ENCODE measurements around the gene TMEM256. TPM values are rescaled to one million over a fixed set of nuclear protein-coding genes. Genes with fewer than 3 reads are reported as not detected.
A peak's percentile ranks its signal among the peaks of the same experiment; 100 is the strongest.

Gene TMEM256
- 76.2 TPM for total RNA-seq
- 113 TPM for polyA plus RNA-seq

DNA sequence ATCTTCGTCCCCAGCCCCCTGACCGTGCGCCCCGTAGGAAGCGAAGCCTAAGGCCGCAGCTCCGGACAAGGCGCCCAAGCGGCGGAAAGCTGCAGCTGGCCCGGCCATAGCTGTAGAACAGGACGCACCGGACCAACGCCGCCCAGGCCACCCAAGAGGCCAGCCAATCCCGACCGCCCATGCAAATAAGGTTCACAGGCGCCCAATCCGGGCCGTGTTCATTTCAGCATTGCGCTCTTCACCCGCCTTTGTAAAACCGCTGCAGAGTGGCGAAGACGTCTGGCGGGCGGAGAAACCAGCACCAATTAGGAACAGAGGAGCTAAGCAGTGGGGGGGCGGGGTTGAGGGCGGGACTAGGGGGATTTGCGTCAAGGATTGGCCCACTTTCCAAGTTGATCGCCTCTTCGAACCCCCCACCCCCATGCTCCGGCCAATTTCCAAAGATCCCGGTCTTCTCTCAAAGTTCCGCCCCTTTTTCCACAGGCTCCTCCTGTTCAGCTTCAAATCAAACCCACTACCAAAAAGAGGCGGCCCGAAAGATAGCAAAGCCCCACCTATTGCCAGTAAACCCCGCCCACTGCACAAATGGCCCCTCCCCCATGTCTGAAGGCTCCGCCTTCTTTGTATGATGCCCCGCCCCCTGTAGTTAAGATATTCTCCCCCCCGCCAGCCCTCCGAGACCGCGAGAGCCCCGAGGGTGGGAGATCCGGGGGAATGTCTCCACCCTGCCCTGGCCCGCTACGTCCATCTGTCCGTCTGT lies at the start of gene TMEM256:
TMEM256 (minus strand) TSS at position 121 of the 760 bp plus-strand sequence; CDS start at position 108, 13 bp downstream.
- DNase-seq (ENCODE audit: extremely low spot score), result peak; percentile 99
- under 1% methylated on average over 49 of the region's 49 CpGs for WGBS
- H3K4me1 ChIP-seq (ENCODE audit: insufficient read depth), result no peaks in the 10 kb centered on the region
- H3K36me3 ChIP-seq (ENCODE audit: insufficient read depth), result no peaks in the 10 kb centered on the region
- peak within 1 kb of the TSS; percentile 73 for H3K27ac ChIP-seq (ENCODE audit: low read depth)
- H3K4me3 ChIP-seq (ENCODE audit: low read depth, low read length), result peak within 1 kb of the TSS; percentile 56

GRCh38 chr17:7448461-7448860 lies 44.6 kb upstream of the TMEM256 start:
- WGBS, result 89% methylated on average over 7 of the region's 7 CpGs

GRCh38 chr17:7445619-7445968 lies 41.7 kb upstream of the TMEM256 start:
- Histone ChIP-seq H3K4me3 (ENCODE audit: low read depth, low read length) (no peak overlapping the region), H3K27ac (ENCODE audit: low read depth) (no peak overlapping the region)
- 10% methylated on average over 16 of the region's 16 CpGs for WGBS

More at GRCh38 chr17:7448461-7448860, 44.6 kb upstream of the TMEM256 start:
- no peaks in the 10 kb centered on the region for H3K4me1 ChIP-seq (ENCODE audit: insufficient read depth)
- DNase-seq (ENCODE audit: extremely low spot score), result no peak
- H3K36me3 ChIP-seq (ENCODE audit: insufficient read depth), result no peaks in the 10 kb centered on the region
- no peak overlapping the region for H3K27ac ChIP-seq (ENCODE audit: low read depth)
- H3K4me3 ChIP-seq (ENCODE audit: low read depth, low read length), result no peak overlapping the region

DNA sequence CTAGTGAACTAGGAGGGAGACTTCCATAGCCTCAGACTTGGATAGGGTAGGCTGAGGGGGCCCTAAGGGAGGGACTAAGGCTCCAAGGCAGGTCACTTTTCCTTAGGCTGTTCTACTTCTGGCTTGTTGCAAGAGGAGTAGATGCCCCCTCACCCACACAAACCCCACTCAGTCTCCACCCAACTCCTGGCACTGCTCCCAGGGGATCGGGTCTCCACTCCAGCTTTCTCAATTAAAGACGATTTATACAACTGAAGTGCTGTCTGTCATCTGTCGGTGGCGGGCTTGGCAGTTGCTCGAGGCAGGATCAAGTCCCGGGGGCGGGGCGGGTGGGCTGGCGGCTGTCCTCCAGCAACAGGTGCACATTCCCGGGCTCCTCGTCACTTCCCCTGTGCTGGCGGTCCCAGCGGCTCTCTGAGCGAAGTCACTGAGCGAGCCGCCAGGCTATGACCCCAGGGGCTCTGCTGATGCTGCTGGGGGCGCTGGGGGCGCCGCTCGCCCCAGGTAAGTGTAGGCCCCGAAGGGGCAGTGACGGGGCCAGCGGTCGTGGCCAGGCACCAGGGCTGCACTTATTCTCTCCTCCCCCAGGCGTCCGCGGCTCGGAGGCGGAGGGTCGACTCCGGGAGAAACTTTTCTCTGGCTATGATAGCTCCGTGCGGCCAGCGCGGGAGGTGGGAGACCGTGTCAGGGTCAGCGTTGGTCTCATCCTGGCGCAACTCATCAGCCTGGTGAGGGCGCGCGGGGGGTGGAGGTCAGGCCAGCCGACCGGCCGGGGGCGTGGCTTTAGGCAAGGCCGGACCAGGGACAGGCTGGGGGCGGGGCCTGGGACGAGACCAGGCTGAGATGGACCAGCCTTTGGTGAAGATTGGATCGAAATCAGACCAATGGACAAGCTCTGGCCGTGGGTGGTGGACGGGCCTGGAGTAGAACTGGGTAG lies 41.1 kb upstream of the TMEM256 start, which contains the start of gene CHRNB1:
CHRNB1 (plus strand) TSS at position 380 of the 937 bp plus-strand sequence; CDS start at position 447, 67 bp downstream.
- Histone ChIP-seq H3K4me1 (ENCODE audit: insufficient read depth) (peaks cover under 1% of the 10 kb centered on the region), H3K4me3 (ENCODE audit: low read depth, low read length) (peak within 1 kb of the TSS; percentile 9), H3K36me3 (ENCODE audit: insufficient read depth) (no peaks in the 10 kb centered on the region), H3K27ac (ENCODE audit: low read depth) (no peak within 1 kb of the TSS)
- WGBS, result 10% methylated on average over 51 of the region's 51 CpGs
- DNase-seq (ENCODE audit: extremely low spot score), result no peak

More at GRCh38 chr17:7445619-7445968, 41.7 kb upstream of the TMEM256 start:
- no peaks in the 10 kb centered on the region for H3K36me3 ChIP-seq (ENCODE audit: insufficient read depth)
- no peak for DNase-seq (ENCODE audit: extremely low spot score)
- no peaks in the 10 kb centered on the region for H3K4me1 ChIP-seq (ENCODE audit: insufficient read depth)

DNA sequence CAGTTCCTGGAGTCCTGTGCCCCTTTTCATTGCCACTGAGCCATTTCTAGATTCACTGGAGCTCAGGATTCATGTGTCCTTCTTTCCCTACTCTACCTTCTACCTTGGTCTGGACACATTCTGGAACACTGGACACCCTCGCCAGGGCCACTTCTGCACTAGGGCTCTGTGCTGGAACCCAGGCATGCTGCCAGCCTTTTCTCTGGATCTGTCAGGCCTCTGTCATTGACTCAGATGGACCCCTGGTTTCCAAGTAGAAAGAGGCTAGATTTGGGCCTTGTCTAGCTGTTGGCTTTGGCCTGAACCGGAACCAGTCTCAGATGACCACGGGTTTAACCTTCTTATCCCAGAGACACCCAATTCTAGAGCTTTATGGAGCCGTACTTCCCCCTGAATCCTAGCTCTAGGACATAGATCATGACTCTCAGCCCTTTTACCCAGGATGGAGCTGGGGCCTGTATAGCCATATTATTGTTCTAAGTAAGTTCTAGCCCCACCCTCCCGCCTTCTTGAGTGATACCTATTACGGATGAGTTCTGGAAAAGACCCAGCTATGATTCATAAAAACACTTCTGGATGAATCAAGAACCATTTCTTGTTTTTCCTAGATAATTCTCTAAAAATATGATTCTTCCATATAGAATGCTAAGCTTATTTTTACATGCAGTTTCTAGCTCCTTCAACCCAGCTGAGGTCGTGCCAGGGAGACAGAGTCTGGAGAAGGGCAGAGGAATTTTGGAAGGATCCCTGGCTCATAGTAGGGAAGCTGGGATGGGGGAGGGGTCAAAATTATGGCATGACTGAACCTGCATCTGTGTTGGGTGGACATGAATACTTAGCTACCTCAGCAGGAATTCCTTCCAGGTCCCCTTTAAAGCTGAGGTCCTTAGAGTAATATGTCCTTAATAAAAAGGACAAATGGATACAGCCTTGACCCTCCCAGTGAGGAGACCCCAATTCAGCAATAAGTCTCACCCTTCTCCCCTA lies 39.9 kb upstream of the TMEM256 start:
- no peak overlapping the region for H3K27ac ChIP-seq (ENCODE audit: low read depth)
- no peak for DNase-seq (ENCODE audit: extremely low spot score)
- H3K4me1 ChIP-seq (ENCODE audit: insufficient read depth), result peaks cover 2% of the 10 kb centered on the region
- no peaks in the 10 kb centered on the region for H3K36me3 ChIP-seq (ENCODE audit: insufficient read depth)
- WGBS, result 78% methylated on average over 7 of the region's 7 CpGs
- no peak overlapping the region for H3K4me3 ChIP-seq (ENCODE audit: low read depth, low read length)

GRCh38 chr17:7442142-7442541 lies 38.2 kb upstream of the TMEM256 start:
- 95% methylated on average over 2 of the region's 2 CpGs for WGBS
- DNase-seq (ENCODE audit: extremely low spot score), result no peak
- Histone ChIP-seq H3K4me3 (ENCODE audit: low read depth, low read length) (no peak overlapping the region), H3K4me1 (ENCODE audit: insufficient read depth) (peaks cover 2% of the 10 kb centered on the region), H3K36me3 (ENCODE audit: insufficient read depth) (no peaks in the 10 kb centered on the region), H3K27ac (ENCODE audit: low read depth) (no peak overlapping the region)

- Histone ChIP-seq H3K4me1 (ENCODE audit: insufficient read depth) (peaks cover 2% of the 10 kb centered on the region), H3K36me3 (ENCODE audit: insufficient read depth) (no peaks in the 10 kb centered on the region), H3K27ac (ENCODE audit: low read depth) (no peak overlapping the region), H3K4me3 (ENCODE audit: low read depth, low read length) (no peak overlapping the region)
- WGBS, result 67% methylated on average over 7 of the region's 7 CpGs
- DNase-seq (ENCODE audit: extremely low spot score), result no peak
These were observed 37.4 kb upstream of the TMEM256 start for GRCh38 chr17:7441266-7441665.

- H3K4me1 ChIP-seq (ENCODE audit: insufficient read depth), result peaks cover 2% of the 10 kb centered on the region
- WGBS, result 15% methylated on average over 12 of the region's 12 CpGs
- no peak overlapping the region for H3K27ac ChIP-seq (ENCODE audit: low read depth)
- H3K36me3 ChIP-seq (ENCODE audit: insufficient read depth), result no peaks in the 10 kb centered on the region
- no peak overlapping the region for H3K4me3 ChIP-seq (ENCODE audit: low read depth, low read length)
- DNase-seq (ENCODE audit: extremely low spot score), result no peak
These were observed 36.9 kb upstream of the TMEM256 start for GRCh38 chr17:7440834-7441195.

GRCh38 chr17:7440113-7440833 lies 36.4 kb upstream of the TMEM256 start:
- no peak for DNase-seq (ENCODE audit: extremely low spot score)
- H3K4me1 ChIP-seq (ENCODE audit: insufficient read depth), result peaks cover 2% of the 10 kb centered on the region
- H3K4me3 ChIP-seq (ENCODE audit: low read depth, low read length), result peak overlapping the region; percentile 24
- H3K27ac ChIP-seq (ENCODE audit: low read depth), result no peak overlapping the region
- WGBS, result 4% methylated on average over 46 of the region's 46 CpGs
- H3K36me3 ChIP-seq (ENCODE audit: insufficient read depth), result no peaks in the 10 kb centered on the region

DNA sequence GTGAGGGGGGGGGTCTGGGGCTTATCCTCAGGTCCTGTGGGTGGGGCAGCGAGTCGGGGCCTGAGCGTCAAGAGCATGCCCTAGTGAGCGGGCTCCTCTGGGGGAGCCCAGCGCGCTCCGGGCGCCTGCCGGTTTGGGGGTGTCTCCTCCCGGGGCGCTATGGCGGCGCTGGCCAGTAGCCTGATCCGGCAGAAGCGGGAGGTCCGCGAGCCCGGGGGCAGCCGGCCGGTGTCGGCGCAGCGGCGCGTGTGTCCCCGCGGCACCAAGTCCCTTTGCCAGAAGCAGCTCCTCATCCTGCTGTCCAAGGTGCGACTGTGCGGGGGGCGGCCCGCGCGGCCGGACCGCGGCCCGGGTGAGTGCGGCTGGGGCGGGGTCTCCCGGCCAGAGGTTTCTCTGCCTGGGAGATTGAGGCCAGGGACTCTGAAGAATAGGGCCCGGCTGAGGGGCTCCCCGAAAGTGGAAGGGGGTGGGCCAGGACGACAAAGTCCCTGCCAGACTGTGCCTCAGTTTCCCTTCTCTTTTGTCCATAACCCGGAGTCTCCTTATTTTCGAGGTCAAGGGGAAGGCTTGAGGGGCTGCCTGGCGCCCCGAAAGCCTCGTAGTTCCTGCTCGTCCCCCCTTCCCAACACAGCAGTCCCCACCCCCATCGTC lies 35.7 kb upstream of the TMEM256 start, which contains the start of gene FGF11:
FGF11 (plus strand) TSS at position 51 of the 651 bp plus-strand sequence; CDS start at position 160, 109 bp downstream.
- 3% methylated on average over 50 of the region's 50 CpGs for WGBS
- H3K4me1 ChIP-seq (ENCODE audit: insufficient read depth), result peaks cover 2% of the 10 kb centered on the region
- no peak within 1 kb of the TSS for H3K27ac ChIP-seq (ENCODE audit: low read depth)
- H3K4me3 ChIP-seq (ENCODE audit: low read depth, low read length), result peak within 1 kb of the TSS; percentile 24
- DNase-seq (ENCODE audit: extremely low spot score), result no peak
- no peaks in the 10 kb centered on the region for H3K36me3 ChIP-seq (ENCODE audit: insufficient read depth)

DNA sequence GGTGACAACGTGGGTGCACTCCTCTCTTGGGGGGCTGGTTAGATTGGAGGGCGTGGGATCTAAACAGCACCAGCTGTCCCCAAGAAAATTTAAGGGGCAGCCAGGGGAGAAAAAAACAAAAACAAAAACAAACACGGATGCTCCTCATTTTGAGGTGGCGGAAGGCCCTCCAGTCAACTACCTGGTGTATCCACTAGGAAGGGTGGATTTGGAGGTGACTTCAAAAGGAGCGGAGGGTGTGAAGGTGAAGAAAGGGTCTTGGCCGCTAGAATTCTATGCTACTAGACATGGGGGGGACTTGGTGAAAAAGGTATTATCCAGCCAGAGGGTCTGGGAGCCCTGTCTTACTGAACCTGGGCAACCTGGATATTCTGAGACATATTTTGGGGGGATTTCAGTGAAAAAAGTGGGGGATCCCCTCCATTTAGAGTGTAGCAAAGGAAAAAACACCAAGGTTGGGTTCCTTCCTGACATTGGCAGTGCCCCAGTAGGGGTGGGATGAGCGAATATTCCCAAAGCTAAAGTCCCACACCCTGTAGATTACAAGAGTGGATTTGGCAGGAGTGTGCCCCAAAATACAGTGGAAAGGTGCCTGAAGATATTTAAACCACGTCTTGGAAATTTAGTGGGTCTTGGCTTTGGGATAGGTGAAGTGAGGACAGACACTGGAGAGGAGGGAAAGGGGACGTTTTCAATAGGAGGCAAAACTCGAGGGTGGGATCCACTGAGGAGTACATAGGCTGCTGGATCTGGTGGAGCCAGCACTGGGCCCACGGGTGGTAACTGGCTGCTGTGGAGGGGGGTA lies 35.0 kb upstream of the TMEM256 start:
- Histone ChIP-seq H3K27ac (ENCODE audit: low read depth) (no peak overlapping the region), H3K4me3 (ENCODE audit: low read depth, low read length) (no peak overlapping the region), H3K4me1 (ENCODE audit: insufficient read depth) (peaks cover 2% of the 10 kb centered on the region), H3K36me3 (ENCODE audit: insufficient read depth) (no peaks in the 10 kb centered on the region)
- WGBS, result 60% methylated on average over 11 of the region's 11 CpGs
- DNase-seq (ENCODE audit: extremely low spot score), result no peak

Data from urinary bladder (tissue), 4 donors.